ENCODE data around the gene IGSF1.

DNA sequence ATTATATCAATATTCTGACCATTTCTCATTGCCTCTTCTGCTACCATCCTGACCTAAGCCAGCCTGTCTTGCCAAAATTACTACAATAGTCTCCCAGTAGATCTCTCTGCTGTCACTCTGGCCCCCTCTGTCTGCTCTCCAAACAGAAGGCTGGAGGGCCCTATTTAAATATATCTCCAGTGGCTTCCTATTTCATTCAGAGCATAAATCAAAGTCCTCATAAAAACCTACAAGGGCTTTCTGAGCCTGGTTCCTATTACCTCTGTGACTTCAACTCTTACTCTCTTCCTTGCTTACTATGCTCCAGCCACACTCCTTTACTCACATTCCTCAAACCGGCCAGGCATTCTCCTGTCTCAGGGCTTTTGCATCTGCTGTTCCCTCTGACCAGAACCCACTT is 19.0 kb downstream of the IGSF1 start:
- TF ChIP-seq, protein P1, sequence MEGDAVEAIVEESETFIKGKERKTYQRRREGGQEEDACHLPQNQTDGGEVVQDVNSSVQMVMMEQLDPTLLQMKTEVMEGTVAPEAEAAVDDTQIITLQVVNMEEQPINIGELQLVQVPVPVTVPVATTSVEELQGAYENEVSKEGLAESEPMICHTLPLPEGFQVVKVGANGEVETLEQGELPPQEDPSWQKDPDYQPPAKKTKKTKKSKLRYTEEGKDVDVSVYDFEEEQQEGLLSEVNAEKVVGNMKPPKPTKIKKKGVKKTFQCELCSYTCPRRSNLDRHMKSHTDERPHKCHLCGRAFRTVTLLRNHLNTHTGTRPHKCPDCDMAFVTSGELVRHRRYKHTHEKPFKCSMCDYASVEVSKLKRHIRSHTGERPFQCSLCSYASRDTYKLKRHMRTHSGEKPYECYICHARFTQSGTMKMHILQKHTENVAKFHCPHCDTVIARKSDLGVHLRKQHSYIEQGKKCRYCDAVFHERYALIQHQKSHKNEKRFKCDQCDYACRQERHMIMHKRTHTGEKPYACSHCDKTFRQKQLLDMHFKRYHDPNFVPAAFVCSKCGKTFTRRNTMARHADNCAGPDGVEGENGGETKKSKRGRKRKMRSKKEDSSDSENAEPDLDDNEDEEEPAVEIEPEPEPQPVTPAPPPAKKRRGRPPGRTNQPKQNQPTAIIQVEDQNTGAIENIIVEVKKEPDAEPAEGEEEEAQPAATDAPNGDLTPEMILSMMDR (IDR thresholded peaks at IDR 0.05), result no peak
- no peak for TF ChIP-seq POLR2A (IDR thresholded peaks at IDR 0.05)

Data from esophagus squamous epithelium (tissue), 4 donors.